ENCODE measurements around the gene PHLDB2.

The PHLDB2 gene

DNA sequence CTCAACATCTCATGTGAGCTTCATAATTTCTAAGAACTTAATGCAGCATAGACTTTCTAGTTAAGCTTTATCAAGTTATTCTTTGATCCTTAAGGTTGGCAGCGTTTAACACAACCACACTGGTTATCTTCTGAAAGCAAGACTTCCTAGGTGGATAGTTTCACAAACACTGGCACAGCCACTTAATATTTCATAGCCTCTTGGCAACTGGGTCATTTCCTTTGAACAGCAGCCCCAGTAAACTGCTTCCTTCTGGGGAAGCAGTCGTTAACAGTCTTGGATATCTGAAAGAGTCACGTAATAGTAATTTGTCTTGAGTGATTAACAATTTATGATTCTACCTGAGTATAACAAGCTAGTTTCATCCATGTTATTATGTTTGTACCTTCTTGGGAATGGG, 73.9 kb downstream of the PHLDB2 start:
- no peaks in the 10 kb centered on the region for H3K4me1 ChIP-seq (ENCODE audit: control insufficient read depth, insufficient read depth, low read length)
- no peaks in the 10 kb centered on the region for H3K27me3 ChIP-seq (ENCODE audit: control insufficient read depth, insufficient read depth, low read length, poor library complexity, severe bottlenecking)
- WGBS, 2 experiments, result 90 to 97% methylated on average over 2 to 3 of the region's 3 CpGs
- H3K27ac ChIP-seq (ENCODE audit: insufficient read depth, low read depth, low read length, poor library complexity, severe bottlenecking), result no peak overlapping the region
- no peaks in the 10 kb centered on the region for H3K9me3 ChIP-seq (ENCODE audit: control insufficient read depth, low read length)
- H3K4me3 ChIP-seq (ENCODE audit: insufficient read depth, low read depth, low read length), result no peak overlapping the region
- H3K36me3 ChIP-seq (ENCODE audit: control insufficient read depth, insufficient read depth, low read length), result no peaks in the 10 kb centered on the region

DNA sequence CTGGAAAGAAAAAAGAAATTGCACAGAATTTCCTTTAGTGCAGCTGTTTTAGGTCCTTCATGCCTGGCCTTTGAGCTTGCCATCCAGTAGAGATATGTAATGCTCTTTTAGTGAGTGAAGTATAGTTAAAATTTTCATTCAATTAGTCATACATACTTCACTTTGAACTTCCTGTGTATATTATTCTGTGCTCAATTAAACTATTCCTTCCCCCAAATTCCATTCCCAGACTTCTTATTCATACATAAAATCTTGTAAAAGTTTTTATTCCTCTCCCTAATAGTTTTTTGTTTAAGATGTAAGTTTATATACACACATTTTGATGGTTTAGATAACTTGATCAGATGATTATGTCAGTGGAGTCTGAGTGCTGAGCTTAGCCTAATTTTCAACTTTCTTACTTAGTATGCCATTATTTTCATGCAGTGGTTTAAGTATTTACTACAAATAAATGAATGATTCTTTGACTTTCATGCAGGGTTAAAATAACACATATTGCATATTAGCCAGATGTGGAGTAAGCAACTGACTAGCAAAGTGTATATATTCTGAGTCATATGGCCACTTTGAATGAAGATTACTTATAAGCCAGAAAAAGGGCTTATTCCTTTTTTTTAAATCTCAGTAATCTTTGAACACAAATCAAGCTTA, 77.3 kb downstream of the PHLDB2 start:
- Histone ChIP-seq H3K36me3 (ENCODE audit: control insufficient read depth, insufficient read depth, low read length) (peaks cover 3% of the 10 kb centered on the region), H3K27me3 (ENCODE audit: control insufficient read depth, insufficient read depth, low read length, poor library complexity, severe bottlenecking) (no peaks in the 10 kb centered on the region), H3K27ac (ENCODE audit: insufficient read depth, low read depth, low read length, poor library complexity, severe bottlenecking) (no peak overlapping the region), H3K9me3 (ENCODE audit: control insufficient read depth, low read length) (no peaks in the 10 kb centered on the region), H3K4me1 (ENCODE audit: control insufficient read depth, insufficient read depth, low read length) (no peaks in the 10 kb centered on the region), H3K4me3 (ENCODE audit: insufficient read depth, low read depth, low read length) (no peak overlapping the region)

DNA sequence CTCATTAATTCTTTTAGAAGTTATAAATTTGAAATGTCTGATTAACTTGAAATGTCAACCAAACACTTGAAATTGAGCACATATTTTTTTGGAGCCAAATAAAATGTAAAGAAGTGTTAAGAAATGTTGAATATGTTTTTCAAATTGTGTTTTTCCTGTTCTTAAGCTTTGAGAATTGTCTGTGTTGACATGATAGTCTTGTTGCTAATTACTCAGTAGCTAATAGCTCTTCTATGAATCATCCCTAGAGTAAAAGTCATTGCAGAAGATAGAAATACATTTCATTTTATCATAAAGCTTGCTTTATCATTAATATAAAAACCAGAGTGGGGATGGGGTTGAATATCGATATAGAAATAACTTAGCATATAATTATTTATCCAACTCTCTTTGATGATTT, 77.9 kb downstream of the PHLDB2 start:
- Histone ChIP-seq H3K4me1 (ENCODE audit: control insufficient read depth, insufficient read depth, low read length) (no peaks in the 10 kb centered on the region), H3K9me3 (ENCODE audit: control insufficient read depth, low read length) (no peaks in the 10 kb centered on the region), H3K4me3 (ENCODE audit: insufficient read depth, low read depth, low read length) (no peak overlapping the region), H3K27ac (ENCODE audit: insufficient read depth, low read depth, low read length, poor library complexity, severe bottlenecking) (no peak overlapping the region), H3K36me3 (ENCODE audit: control insufficient read depth, insufficient read depth, low read length) (peaks cover 3% of the 10 kb centered on the region), H3K27me3 (ENCODE audit: control insufficient read depth, insufficient read depth, low read length, poor library complexity, severe bottlenecking) (no peaks in the 10 kb centered on the region)
- no CpG with 5 or more reads among the region's 1 CpG for WGBS, 2 experiments

DNA sequence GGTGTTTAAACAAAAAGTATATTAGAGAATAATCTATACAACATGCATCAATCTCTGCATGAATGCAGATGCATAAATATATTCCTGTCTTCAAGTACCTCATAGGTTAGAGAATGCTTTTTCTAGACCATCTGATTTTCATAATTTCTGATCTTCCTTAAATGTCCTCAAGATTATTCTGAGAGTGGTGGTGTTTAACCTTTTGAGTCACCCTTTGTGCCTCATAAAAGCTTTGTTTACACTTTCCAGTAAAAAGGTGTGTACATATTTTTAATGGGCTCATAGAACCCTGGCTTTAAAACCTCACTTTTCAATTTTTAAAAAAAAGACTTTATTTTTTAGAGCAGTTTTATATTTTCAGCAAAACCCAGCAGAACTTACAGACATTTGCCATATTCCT, 78.8 kb downstream of the PHLDB2 start:
- H3K4me3 ChIP-seq (ENCODE audit: insufficient read depth, low read depth, low read length), result no peak overlapping the region
- no peak overlapping the region for H3K27ac ChIP-seq (ENCODE audit: insufficient read depth, low read depth, low read length, poor library complexity, severe bottlenecking)
- H3K36me3 ChIP-seq (ENCODE audit: control insufficient read depth, insufficient read depth, low read length), result peaks cover 3% of the 10 kb centered on the region
- no peaks in the 10 kb centered on the region for H3K4me1 ChIP-seq (ENCODE audit: control insufficient read depth, insufficient read depth, low read length)
- no peaks in the 10 kb centered on the region for H3K27me3 ChIP-seq (ENCODE audit: control insufficient read depth, insufficient read depth, low read length, poor library complexity, severe bottlenecking)
- no peaks in the 10 kb centered on the region for H3K9me3 ChIP-seq (ENCODE audit: control insufficient read depth, low read length)

DNA sequence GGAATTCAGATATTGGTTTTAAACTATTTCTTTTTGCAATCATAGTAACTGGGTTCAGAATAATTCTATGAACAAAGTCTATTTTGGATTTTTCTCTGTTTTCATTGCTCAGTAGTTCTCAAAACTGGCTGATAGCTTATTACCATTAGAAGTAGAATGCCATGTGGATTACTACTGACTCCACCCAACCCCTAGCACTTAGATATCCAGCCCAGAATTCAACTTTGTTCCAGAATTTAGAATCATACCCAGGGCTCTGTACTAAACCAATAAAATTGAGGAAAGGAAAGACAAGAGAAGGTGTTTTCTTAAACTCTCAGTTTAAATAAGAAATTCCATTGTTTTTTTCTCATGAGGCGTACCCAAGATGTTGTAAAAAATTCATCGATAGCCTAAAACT, 80.8 kb downstream of the PHLDB2 start:
- WGBS, 2 experiments, result 94 to 98% methylated on average over 2 of the region's 2 CpGs
- H3K4me3 ChIP-seq (ENCODE audit: insufficient read depth, low read depth, low read length), result no peak overlapping the region
- no peak overlapping the region for H3K27ac ChIP-seq (ENCODE audit: insufficient read depth, low read depth, low read length, poor library complexity, severe bottlenecking)
- no peaks in the 10 kb centered on the region for H3K4me1 ChIP-seq (ENCODE audit: control insufficient read depth, insufficient read depth, low read length)
- peaks cover 3% of the 10 kb centered on the region for H3K36me3 ChIP-seq (ENCODE audit: control insufficient read depth, insufficient read depth, low read length)
- H3K27me3 ChIP-seq (ENCODE audit: control insufficient read depth, insufficient read depth, low read length, poor library complexity, severe bottlenecking), result no peaks in the 10 kb centered on the region
- H3K9me3 ChIP-seq (ENCODE audit: control insufficient read depth, low read length), result no peaks in the 10 kb centered on the region

DNA sequence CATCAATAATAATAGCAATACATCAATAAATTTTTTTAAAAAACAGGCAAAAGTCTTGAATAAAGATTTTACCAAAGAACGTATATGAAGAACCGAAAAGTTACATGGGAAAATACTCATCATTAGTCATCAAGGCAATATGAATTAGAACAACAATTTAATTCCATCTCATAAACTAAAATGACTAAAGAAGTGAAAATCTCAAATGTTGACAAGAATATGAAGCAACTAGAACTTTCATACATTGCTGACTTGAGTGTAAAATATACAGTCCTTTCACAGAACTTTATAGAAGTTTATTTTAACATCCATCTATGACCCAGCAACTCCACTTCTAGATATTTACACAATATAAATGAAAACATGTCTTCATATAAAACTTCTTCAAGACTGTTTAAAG, 84.5 kb downstream of the PHLDB2 start:
- no peak overlapping the region for H3K27ac ChIP-seq (ENCODE audit: insufficient read depth, low read depth, low read length, poor library complexity, severe bottlenecking)
- no peaks in the 10 kb centered on the region for H3K27me3 ChIP-seq (ENCODE audit: control insufficient read depth, insufficient read depth, low read length, poor library complexity, severe bottlenecking)
- 96 to 100% methylated on average over 2 of the region's 2 CpGs for WGBS, 2 experiments
- peaks cover 3% of the 10 kb centered on the region for H3K36me3 ChIP-seq (ENCODE audit: control insufficient read depth, insufficient read depth, low read length)
- H3K4me3 ChIP-seq (ENCODE audit: insufficient read depth, low read depth, low read length), result no peak overlapping the region
- no peaks in the 10 kb centered on the region for H3K4me1 ChIP-seq (ENCODE audit: control insufficient read depth, insufficient read depth, low read length)
- no peaks in the 10 kb centered on the region for H3K9me3 ChIP-seq (ENCODE audit: control insufficient read depth, low read length)

DNA sequence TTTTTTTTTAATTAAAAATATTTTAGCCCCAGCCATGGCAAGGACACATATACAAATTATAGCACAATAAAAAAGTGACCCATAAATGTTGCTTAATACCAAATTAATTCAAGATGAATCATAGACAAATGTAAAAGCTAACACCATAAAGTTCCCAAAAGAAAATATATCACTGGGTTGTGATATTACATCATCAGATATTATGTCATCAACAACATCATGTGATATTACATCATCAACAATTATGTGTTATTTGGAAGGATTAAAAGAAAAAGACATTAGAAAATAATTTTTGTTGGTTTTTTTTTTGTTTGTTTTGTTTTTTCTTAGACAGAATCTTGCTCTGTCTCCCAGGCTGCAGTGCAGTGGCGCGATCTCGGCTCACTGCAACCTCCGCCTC, 85.3 kb downstream of the PHLDB2 start:
- no peak overlapping the region for H3K27ac ChIP-seq (ENCODE audit: insufficient read depth, low read depth, low read length, poor library complexity, severe bottlenecking)
- no peaks in the 10 kb centered on the region for H3K27me3 ChIP-seq (ENCODE audit: control insufficient read depth, insufficient read depth, low read length, poor library complexity, severe bottlenecking)
- H3K4me3 ChIP-seq (ENCODE audit: insufficient read depth, low read depth, low read length), result no peak overlapping the region
- peaks cover 3% of the 10 kb centered on the region for H3K36me3 ChIP-seq (ENCODE audit: control insufficient read depth, insufficient read depth, low read length)
- H3K9me3 ChIP-seq (ENCODE audit: control insufficient read depth, low read length), result no peaks in the 10 kb centered on the region
- no peaks in the 10 kb centered on the region for H3K4me1 ChIP-seq (ENCODE audit: control insufficient read depth, insufficient read depth, low read length)
- 96 to 97% methylated on average over 4 of the region's 4 CpGs for WGBS, 2 experiments

DNA sequence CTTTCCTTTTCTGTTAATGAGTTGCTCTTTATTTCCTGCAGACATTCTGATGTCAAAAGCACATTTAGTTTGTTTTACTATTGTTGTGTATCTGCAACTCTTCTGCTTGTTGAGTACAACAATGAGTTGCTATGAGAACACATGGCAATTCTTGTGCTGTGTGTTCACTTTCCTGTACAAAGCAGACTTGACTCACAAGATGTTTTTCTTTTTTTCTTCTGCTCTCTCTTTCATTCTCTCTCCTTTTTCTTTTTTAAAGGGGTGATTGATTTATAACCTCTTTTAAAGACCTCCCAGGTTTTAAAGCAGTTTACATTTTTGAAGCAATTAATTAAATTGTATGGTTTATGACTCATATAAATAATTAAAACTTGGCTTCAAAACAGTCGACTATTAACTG, 88.2 kb downstream of the PHLDB2 start:
- no peaks in the 10 kb centered on the region for H3K4me1 ChIP-seq (ENCODE audit: control insufficient read depth, insufficient read depth, low read length)
- no peak overlapping the region for H3K4me3 ChIP-seq (ENCODE audit: insufficient read depth, low read depth, low read length)
- H3K36me3 ChIP-seq (ENCODE audit: control insufficient read depth, insufficient read depth, low read length), result no peaks in the 10 kb centered on the region
- 95% methylated on average over 1 of the region's 1 CpG; no CpG with 5 or more reads in 1 of the 2 experiments for WGBS, 2 experiments
- no peaks in the 10 kb centered on the region for H3K9me3 ChIP-seq (ENCODE audit: control insufficient read depth, low read length)
- no peak overlapping the region for H3K27ac ChIP-seq (ENCODE audit: insufficient read depth, low read depth, low read length, poor library complexity, severe bottlenecking)
- H3K27me3 ChIP-seq (ENCODE audit: control insufficient read depth, insufficient read depth, low read length, poor library complexity, severe bottlenecking), result no peaks in the 10 kb centered on the region

DNA sequence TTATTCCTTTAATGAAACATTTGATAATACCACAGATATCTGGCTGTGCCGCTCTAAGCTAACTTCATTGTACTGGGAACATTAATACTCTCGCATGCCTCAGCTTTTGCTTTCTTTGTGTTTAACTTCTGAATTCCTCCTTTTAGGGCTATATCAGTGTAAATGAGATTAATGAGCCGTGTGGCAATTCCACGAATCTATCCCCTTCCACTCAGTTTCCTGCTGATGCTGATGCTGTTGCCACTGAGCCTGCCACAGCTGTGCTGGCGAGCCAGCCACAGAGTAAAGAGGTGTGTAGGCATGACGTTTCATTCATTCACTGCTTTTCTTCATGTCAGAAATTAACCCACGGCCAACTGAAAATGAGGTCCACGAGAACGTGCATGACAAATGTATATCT, 89.7 kb downstream of the PHLDB2 start:
- Histone ChIP-seq H3K36me3 (ENCODE audit: control insufficient read depth, insufficient read depth, low read length) (no peaks in the 10 kb centered on the region), H3K4me3 (ENCODE audit: insufficient read depth, low read depth, low read length) (no peak overlapping the region), H3K4me1 (ENCODE audit: control insufficient read depth, insufficient read depth, low read length) (no peaks in the 10 kb centered on the region), H3K27me3 (ENCODE audit: control insufficient read depth, insufficient read depth, low read length, poor library complexity, severe bottlenecking) (no peaks in the 10 kb centered on the region), H3K9me3 (ENCODE audit: control insufficient read depth, low read length) (no peaks in the 10 kb centered on the region), H3K27ac (ENCODE audit: insufficient read depth, low read depth, low read length, poor library complexity, severe bottlenecking) (no peak overlapping the region)
- 90 to 97% methylated on average over 9 of the region's 9 CpGs for WGBS, 2 experiments

DNA sequence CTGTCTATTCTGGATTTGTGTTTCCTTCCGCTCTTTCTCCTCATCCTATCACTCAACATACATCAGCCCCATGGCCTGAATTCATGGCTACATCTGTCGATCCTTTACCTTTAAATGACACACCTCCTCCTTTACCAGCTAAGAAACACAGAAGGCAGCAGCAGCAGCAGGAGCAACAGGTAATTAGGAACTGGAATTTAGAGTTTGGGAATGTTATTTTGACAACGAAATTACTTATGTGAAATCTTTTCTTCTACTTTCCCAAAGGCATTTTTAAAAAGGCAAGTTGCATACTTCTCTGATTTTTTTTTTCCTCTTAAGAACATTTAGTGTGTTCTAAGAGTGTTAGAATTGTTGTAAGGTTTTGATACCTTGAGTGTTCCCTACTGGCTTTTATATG, 90.6 kb downstream of the PHLDB2 start:
- Histone ChIP-seq H3K4me3 (ENCODE audit: insufficient read depth, low read depth, low read length) (no peak overlapping the region), H3K27ac (ENCODE audit: insufficient read depth, low read depth, low read length, poor library complexity, severe bottlenecking) (no peak overlapping the region), H3K27me3 (ENCODE audit: control insufficient read depth, insufficient read depth, low read length, poor library complexity, severe bottlenecking) (no peaks in the 10 kb centered on the region), H3K4me1 (ENCODE audit: control insufficient read depth, insufficient read depth, low read length) (no peaks in the 10 kb centered on the region), H3K36me3 (ENCODE audit: control insufficient read depth, insufficient read depth, low read length) (no peaks in the 10 kb centered on the region), H3K9me3 (ENCODE audit: control insufficient read depth, low read length) (no peaks in the 10 kb centered on the region)
- WGBS, 2 experiments, result 83 to 89% methylated on average over 2 to 3 of the region's 3 CpGs

DNA sequence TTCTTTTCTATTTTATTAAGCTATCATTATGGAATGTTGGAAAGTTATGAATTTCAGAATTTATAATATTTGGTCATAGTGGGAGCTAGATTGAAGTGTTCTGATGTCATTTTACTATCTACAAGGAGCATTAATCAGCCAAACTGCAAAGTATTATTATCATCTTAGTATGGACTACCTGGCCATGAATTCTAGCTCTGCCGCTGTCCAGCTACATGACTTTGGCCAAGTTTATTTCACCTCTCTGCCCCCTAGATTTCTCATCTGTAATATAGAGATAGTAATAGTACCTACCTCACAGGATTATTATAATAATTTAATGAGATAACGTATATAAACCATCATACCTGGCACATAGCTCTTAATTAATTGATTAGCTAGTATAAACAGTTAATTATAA, 92.0 kb downstream of the PHLDB2 start:
- Histone ChIP-seq H3K36me3 (ENCODE audit: control insufficient read depth, insufficient read depth, low read length) (no peaks in the 10 kb centered on the region), H3K27me3 (ENCODE audit: control insufficient read depth, insufficient read depth, low read length, poor library complexity, severe bottlenecking) (no peaks in the 10 kb centered on the region), H3K27ac (ENCODE audit: insufficient read depth, low read depth, low read length, poor library complexity, severe bottlenecking) (no peak overlapping the region), H3K4me3 (ENCODE audit: insufficient read depth, low read depth, low read length) (no peak overlapping the region), H3K9me3 (ENCODE audit: control insufficient read depth, low read length) (no peaks in the 10 kb centered on the region), H3K4me1 (ENCODE audit: control insufficient read depth, insufficient read depth, low read length) (no peaks in the 10 kb centered on the region)
- 100% methylated on average over 1 of the region's 2 CpGs for WGBS, 2 experiments
